KMS-11 (cell line): ENCODE measurements around the gene TLR5.

Experiments used
- H2AFZ ChIP-seq: fragments of 200-600 bp; sonication (generic); 2 replicates; pipeline ENCODE4 v1.6.1; 2016; ENCODE audit warnings: antibody characterized with exemption, mixed run types, low read depth
- H3K27ac ChIP-seq: fragments of 200-600 bp; sonication (generic); 2 replicates; pipeline ENCODE4 v1.6.1; 2016; ENCODE audit warnings: mild to moderate bottlenecking, mixed run types
- H3K27me3 ChIP-seq: fragments of 200-600 bp; sonication (generic); 2 replicates; pipeline ENCODE4 v1.6.1; 2017; ENCODE audit warnings: mild to moderate bottlenecking, low read depth, mixed run types, moderate library complexity; ENCODE audit not compliant: insufficient read depth
- H3K36me3 ChIP-seq: fragments of 200-600 bp; sonication (generic); 2 replicates; pipeline ENCODE4 v1.6.1; 2017; ENCODE audit warnings: mild to moderate bottlenecking, mixed run types; ENCODE audit not compliant: insufficient read depth
- H3K4me1 ChIP-seq: fragments of 200-600 bp; sonication (generic); 2 replicates; pipeline ENCODE4 v1.6.1; 2016; ENCODE audit warnings: mild to moderate bottlenecking, low read depth, mixed run types; ENCODE audit not compliant: poor library complexity, severe bottlenecking
- H3K4me2 ChIP-seq: fragments of 200-600 bp; sonication (generic); 2 replicates; pipeline ENCODE4 v1.7.0; 2016; ENCODE audit warnings: mild to moderate bottlenecking, mixed run types
- H3K4me3 ChIP-seq: fragments of 200-600 bp; sonication (generic); IDR thresholded peaks from 2 replicates; pipeline ENCODE4 v1.6.1; 2017; ENCODE audit warnings: low read depth, low read length, mixed read lengths; ENCODE audit not compliant: insufficient read depth
- H3K79me2 ChIP-seq: fragments of 200-600 bp; sonication (generic); 2 replicates; pipeline ENCODE4 v1.6.1; 2016; ENCODE audit warnings: low read depth, mixed run types; ENCODE audit not compliant: insufficient read depth
- H3K9ac ChIP-seq: fragments of 200-600 bp; sonication (generic); 2 replicates; pipeline ENCODE4 v1.6.1; 2016; ENCODE audit warnings: mild to moderate bottlenecking, mixed run types
- H4K20me1 ChIP-seq: fragments of 200-600 bp; sonication (generic); 2 replicates; pipeline ENCODE4 v1.6.1; 2016; ENCODE audit warnings: mild to moderate bottlenecking, mixed run types; ENCODE audit not compliant: insufficient read depth
- CTCF ChIP-seq: fragments of 200-600 bp; sonication (generic); conservative IDR thresholded peaks from 2 replicates; pipeline ENCODE4 v1.6.1; 2017; ENCODE audit warnings: low read depth, mild to moderate bottlenecking, antibody characterized with exemption, low read length, moderate library complexity, mixed read lengths

TLR5 gene

GRCh38 chr1:223147409-223147808, 4.4 kb upstream of the TLR5 start:
- no peaks in the 10 kb centered on the region for H3K27me3 ChIP-seq
- TF ChIP-seq CTCF: no peak
- no peaks in the 10 kb centered on the region for H3K36me3 ChIP-seq
- H3K4me2 ChIP-seq: no peak overlapping the region
- no peaks in the 10 kb centered on the region for H3K79me2 ChIP-seq
- H3K4me3 ChIP-seq: no peak overlapping the region
- no peak overlapping the region for H3K9ac ChIP-seq
- no peaks in the 10 kb centered on the region for H4K20me1 ChIP-seq
- H2AFZ ChIP-seq: no peak overlapping the region
- peaks cover 24% of the 10 kb centered on the region for H3K4me1 ChIP-seq
- no peak overlapping the region for H3K27ac ChIP-seq

GRCh38 chr1:223146745-223147144, 3.7 kb upstream of the TLR5 start:
- H3K4me3 ChIP-seq: no peak overlapping the region
- H4K20me1 ChIP-seq: no peaks in the 10 kb centered on the region

GRCh38 chr1:223144914-223145313, 1.9 kb upstream of the TLR5 start:
- Histone ChIP-seq H3K27ac (no peak overlapping the region), H3K36me3 (no peaks in the 10 kb centered on the region), H3K27me3 (no peaks in the 10 kb centered on the region), H3K79me2 (no peaks in the 10 kb centered on the region), H2AFZ (no peak overlapping the region), H3K9ac (no peak overlapping the region), H3K4me3 (no peak overlapping the region), H3K4me1 (peaks cover 26% of the 10 kb centered on the region), H4K20me1 (no peaks in the 10 kb centered on the region), H3K4me2 (peak overlapping the region; percentile 85)
- TF ChIP-seq CTCF: no peak

More at GRCh38 chr1:223146745-223147144, 3.7 kb upstream of the TLR5 start:
- H2AFZ ChIP-seq: no peak overlapping the region
- no peak for TF ChIP-seq CTCF
- no peak overlapping the region for H3K4me2 ChIP-seq
- H3K79me2 ChIP-seq: no peaks in the 10 kb centered on the region
- peaks cover 26% of the 10 kb centered on the region for H3K4me1 ChIP-seq
- H3K27ac ChIP-seq: no peak overlapping the region
- H3K9ac ChIP-seq: no peak overlapping the region
- H3K36me3 ChIP-seq: no peaks in the 10 kb centered on the region
- H3K27me3 ChIP-seq: no peaks in the 10 kb centered on the region

- Histone ChIP-seq H4K20me1 (no peaks in the 10 kb centered on the region), H3K79me2 (no peaks in the 10 kb centered on the region), H3K27me3 (no peaks in the 10 kb centered on the region), H3K4me2 (peak overlapping the region; percentile 85), H3K9ac (peak overlapping the region; percentile 22; the same call in 1 of the 2 replicates), H3K36me3 (no peaks in the 10 kb centered on the region), H3K4me3 (no peak overlapping the region), H2AFZ (peak overlapping the region; percentile 82), H3K4me1 (peaks cover 26% of the 10 kb centered on the region), H3K27ac (peak overlapping the region; percentile 59)
- TF ChIP-seq CTCF: no peak
Measured at GRCh38 chr1:223144431-223144830, 1.4 kb upstream of the TLR5 start.
